Measurements from ENCODE around the gene ASMTL. TPM values are rescaled to one million over a fixed set of nuclear protein-coding genes. Genes with fewer than 3 reads are reported as not detected.

Gene ASMTL
- total RNA-seq, 1 donor from 2014 or later, result 23.8 TPM

DNA sequence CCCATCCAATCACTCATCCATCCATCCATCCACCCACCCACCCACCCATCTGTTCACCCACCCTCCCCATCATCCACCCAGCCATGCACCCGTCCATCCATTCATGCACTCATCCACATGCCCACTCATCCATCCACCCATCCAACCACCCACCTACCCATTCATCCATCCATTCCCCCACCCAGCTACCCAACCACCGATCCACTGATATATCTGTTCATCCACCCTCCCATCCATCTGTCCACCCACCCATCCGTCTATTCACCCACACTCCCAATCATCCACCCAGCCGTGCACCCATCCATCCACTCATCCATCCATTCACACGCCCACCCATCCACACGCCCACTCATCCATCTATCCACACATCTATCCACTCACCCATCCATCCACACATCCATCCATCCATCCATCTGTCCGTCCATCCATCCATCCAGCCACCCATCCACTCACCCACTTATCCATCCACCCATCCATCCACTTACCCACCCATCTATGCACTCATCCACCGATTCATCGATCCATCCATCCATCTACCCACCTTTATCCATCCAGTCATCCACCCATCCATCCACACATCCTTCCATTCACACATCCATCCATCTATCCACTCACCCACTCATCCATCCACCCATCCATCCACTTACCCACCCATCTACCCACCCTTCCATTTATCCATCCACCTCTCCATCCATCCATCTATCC lies 28.4 kb downstream of the ASMTL start:
- peaks cover 36% of the 10 kb centered on the region for H3K36me3 ChIP-seq
- intact Hi-C loops (cut with DNase I), result no loop called here
- TF ChIP-seq CTCF (IDR thresholded peaks at IDR 0.05), result no peak
- H3K4me1 ChIP-seq, result no peaks in the 10 kb centered on the region
- no peak for ATAC-seq
- peak; percentile 10 for DNase-seq
- H3K9me3 ChIP-seq, result no peaks in the 10 kb centered on the region
- no peak overlapping the region for H3K27ac ChIP-seq
- H3K27me3 ChIP-seq, result no peaks in the 10 kb centered on the region
- H3K4me3 ChIP-seq, result no peak overlapping the region

GRCh38 chrX:1423215-1423614 lies 29.5 kb downstream of the ASMTL start:
- intact Hi-C loops (cut with DNase I), result no loop called here
- no peaks in the 10 kb centered on the region for H3K27me3 ChIP-seq
- H3K9me3 ChIP-seq, result no peaks in the 10 kb centered on the region
- peaks cover 46% of the 10 kb centered on the region for H3K36me3 ChIP-seq
- TF ChIP-seq CTCF (IDR thresholded peaks at IDR 0.05), result no peak
- no peak for ATAC-seq
- DNase-seq, result peak; percentile 6
- H3K4me3 ChIP-seq, result no peak overlapping the region
- no peaks in the 10 kb centered on the region for H3K4me1 ChIP-seq
- H3K27ac ChIP-seq, result no peak overlapping the region

- H3K36me3 ChIP-seq, result peaks cover 38% of the 10 kb centered on the region
- H3K4me3 ChIP-seq, result no peak overlapping the region
- intact Hi-C loops (cut with DNase I), result no loop called here
- ATAC-seq, result no peak
- no peak overlapping the region for H3K27ac ChIP-seq
- no peaks in the 10 kb centered on the region for H3K27me3 ChIP-seq
- DNase-seq, result peak; percentile 10
- no peak for TF ChIP-seq CTCF (IDR thresholded peaks at IDR 0.05)
- no peaks in the 10 kb centered on the region for H3K4me1 ChIP-seq
- no peaks in the 10 kb centered on the region for H3K9me3 ChIP-seq
Measured at GRCh38 chrX:1422135-1422465, 30.6 kb downstream of the ASMTL start.

DNA sequence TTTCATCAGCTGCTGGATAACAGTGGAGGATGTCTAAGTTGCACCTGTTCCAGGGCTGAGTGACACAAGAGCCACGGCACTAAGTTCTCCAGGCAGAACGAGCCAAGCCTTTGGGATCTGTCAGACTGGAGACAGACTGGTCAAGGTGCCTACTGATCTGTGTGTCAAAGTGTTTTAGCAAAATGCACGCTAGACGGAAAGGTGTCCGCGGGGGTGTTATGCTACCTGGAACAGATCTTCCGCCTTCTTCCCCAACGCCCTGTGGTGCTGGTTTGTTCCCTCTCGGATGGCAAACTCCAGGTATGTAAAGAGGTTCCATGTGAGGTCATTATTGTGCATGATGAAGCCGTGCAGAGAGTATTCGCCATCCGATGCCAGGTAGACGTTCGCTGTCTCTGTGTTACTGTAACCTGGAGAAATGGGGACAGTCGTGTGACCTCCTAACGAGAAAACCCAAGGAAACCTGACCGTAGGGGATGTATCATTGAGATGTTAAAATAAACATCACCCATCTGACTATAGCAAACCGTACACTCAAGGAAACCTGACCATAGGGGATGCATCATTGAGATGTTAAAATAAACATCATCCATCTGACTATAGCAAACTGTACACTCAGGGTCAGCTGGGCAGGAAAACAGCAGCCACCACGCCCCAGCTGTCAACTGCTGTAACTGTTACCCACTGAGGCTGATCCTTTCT lies 31.1 kb downstream of the ASMTL start:
- no peak for TF ChIP-seq CTCF (IDR thresholded peaks at IDR 0.05)
- Histone ChIP-seq H3K36me3 (peaks cover 33% of the 10 kb centered on the region), H3K4me1 (no peaks in the 10 kb centered on the region), H3K27me3 (no peaks in the 10 kb centered on the region), H3K4me3 (no peak overlapping the region), H3K9me3 (no peaks in the 10 kb centered on the region), H3K27ac (no peak overlapping the region)
- ATAC-seq (no peak), DNase-seq (peak; percentile 28)
- intact Hi-C loops (cut with DNase I), result no loop called here

DNA sequence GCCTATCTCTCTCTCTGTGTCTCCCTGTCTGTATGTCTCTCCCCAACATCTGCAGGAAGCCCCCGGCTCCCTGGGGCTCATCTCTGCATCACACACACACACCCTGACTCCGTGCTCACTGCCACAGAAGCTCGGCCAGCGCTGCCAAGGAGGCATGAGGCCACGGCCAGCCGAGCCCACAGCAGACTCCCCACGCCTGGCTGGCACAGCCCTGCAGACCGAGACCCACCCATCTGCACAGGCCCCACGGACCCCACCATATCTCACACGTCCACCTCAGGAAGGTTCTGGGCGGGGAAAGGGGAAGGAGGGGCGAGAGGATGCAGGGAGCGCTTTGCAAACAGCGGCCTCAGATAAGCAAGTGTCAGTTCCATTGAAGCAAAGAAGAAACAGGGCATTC lies 32.3 kb downstream of the ASMTL start:
- intact Hi-C loops (cut with DNase I), result no loop called here
- peak; percentile 63 for DNase-seq

More for the DNA sequence above, 32.3 kb downstream of the ASMTL start:
- Histone ChIP-seq H3K9me3 (no peaks in the 10 kb centered on the region), H3K36me3 (peaks cover 27% of the 10 kb centered on the region), H3K4me1 (no peaks in the 10 kb centered on the region), H3K27me3 (no peaks in the 10 kb centered on the region), H3K27ac (no peak overlapping the region), H3K4me3 (no peak overlapping the region)
- TF ChIP-seq CTCF (IDR thresholded peaks at IDR 0.05), result no peak
- ATAC-seq, result no peak

Data from upper lobe of right lung (tissue), 1 donor.